ENCODE measurements around the gene TNS3. TPM values are rescaled to one million over a fixed set of nuclear protein-coding genes. Genes with fewer than 3 reads are reported as not detected.

The TNS3 gene
- total and polyA plus RNA-seq, 3 experiments from 2014 or later = 1.4 to 1.5 TPM; not detected in 1

- no peaks in the 10 kb centered on the region for H3K9me3 Mint-ChIP-seq
- no peak overlapping the region for H3K27ac ChIP-seq (ENCODE audit: low read depth, low read length)
- no peak overlapping the region for H3K4me3 Mint-ChIP-seq
- ChIA-PET POLR2A (no interaction called here), CTCF (no interaction called here)
- no peak for DNase-seq
- no peaks in the 10 kb centered on the region for H3K4me1 Mint-ChIP-seq
- H3K36me3 ChIP-seq (ENCODE audit: insufficient read depth, low read length) = no peaks in the 10 kb centered on the region
- H3K27me3 ChIP-seq (ENCODE audit: insufficient read depth, low read length, poor library complexity, severe bottlenecking) = no peaks in the 10 kb centered on the region
- no peaks in the 10 kb centered on the region for H3K36me3 Mint-ChIP-seq
- no peaks in the 10 kb centered on the region for H3K27me3 Mint-ChIP-seq
- no peaks in the 10 kb centered on the region for H3K4me1 ChIP-seq (ENCODE audit: insufficient read depth, low read length)
- no peak overlapping the region for H3K27ac Mint-ChIP-seq
- no peaks in the 10 kb centered on the region for H3K9me3 ChIP-seq (ENCODE audit: low read length)
- H3K4me3 ChIP-seq (ENCODE audit: low read length) = no peak overlapping the region
Measured at GRCh38 chr7:47461161-47461560, 120.8 kb downstream of the TNS3 start.

- ChIA-PET POLR2A (no interaction called here), CTCF (no interaction called here)
- Mint-ChIP-seq H3K9me3 (no peaks in the 10 kb centered on the region), H3K4me1 (no peaks in the 10 kb centered on the region), H3K36me3 (no peaks in the 10 kb centered on the region), H3K4me3 (no peak overlapping the region), H3K27ac (no peak overlapping the region), H3K27me3 (no peaks in the 10 kb centered on the region)
- no peaks in the 10 kb centered on the region for H3K36me3 ChIP-seq (ENCODE audit: insufficient read depth, low read length)
- DNase-seq = no peak
- H3K9me3 ChIP-seq (ENCODE audit: low read length) = no peaks in the 10 kb centered on the region
- no peak overlapping the region for H3K4me3 ChIP-seq (ENCODE audit: low read length)
- H3K27me3 ChIP-seq (ENCODE audit: insufficient read depth, low read length, poor library complexity, severe bottlenecking) = no peaks in the 10 kb centered on the region
- H3K4me1 ChIP-seq (ENCODE audit: insufficient read depth, low read length) = no peaks in the 10 kb centered on the region
- no peak overlapping the region for H3K27ac ChIP-seq (ENCODE audit: low read depth, low read length)
Measured at GRCh38 chr7:47460251-47460989, 121.5 kb downstream of the TNS3 start.

- Mint-ChIP-seq H3K4me3 (no peak overlapping the region), H3K27ac (no peak overlapping the region), H3K36me3 (no peaks in the 10 kb centered on the region), H3K4me1 (no peaks in the 10 kb centered on the region), H3K9me3 (no peaks in the 10 kb centered on the region), H3K27me3 (no peaks in the 10 kb centered on the region)
- DNase-seq = no peak
- Histone ChIP-seq H3K27me3 (ENCODE audit: insufficient read depth, low read length, poor library complexity, severe bottlenecking) (no peaks in the 10 kb centered on the region), H3K9me3 (ENCODE audit: low read length) (no peaks in the 10 kb centered on the region), H3K4me3 (ENCODE audit: low read length) (no peak overlapping the region), H3K36me3 (ENCODE audit: insufficient read depth, low read length) (no peaks in the 10 kb centered on the region), H3K27ac (ENCODE audit: low read depth, low read length) (no peak overlapping the region), H3K4me1 (ENCODE audit: insufficient read depth, low read length) (no peaks in the 10 kb centered on the region)
- POLR2A ChIA-PET = no interaction called here
- CTCF ChIA-PET = no interaction called here
Measured at GRCh38 chr7:47458486-47458885, 123.4 kb downstream of the TNS3 start.

- Histone ChIP-seq H3K9me3 (ENCODE audit: low read length) (no peaks in the 10 kb centered on the region), H3K27me3 (ENCODE audit: insufficient read depth, low read length, poor library complexity, severe bottlenecking) (no peaks in the 10 kb centered on the region), H3K36me3 (ENCODE audit: insufficient read depth, low read length) (no peaks in the 10 kb centered on the region), H3K27ac (ENCODE audit: low read depth, low read length) (no peak overlapping the region), H3K4me1 (ENCODE audit: insufficient read depth, low read length) (no peaks in the 10 kb centered on the region), H3K4me3 (ENCODE audit: low read length) (no peak overlapping the region)
- H3K9me3 Mint-ChIP-seq = no peaks in the 10 kb centered on the region
- H3K27me3 Mint-ChIP-seq = no peaks in the 10 kb centered on the region
- POLR2A ChIA-PET = no interaction called here
- DNase-seq = no peak
- H3K27ac Mint-ChIP-seq = no peak overlapping the region
- H3K4me3 Mint-ChIP-seq = no peak overlapping the region
- H3K36me3 Mint-ChIP-seq = no peaks in the 10 kb centered on the region
- CTCF ChIA-PET = no interaction called here
- H3K4me1 Mint-ChIP-seq = no peaks in the 10 kb centered on the region
Measured at GRCh38 chr7:47458057-47458456, 123.9 kb downstream of the TNS3 start.

DNA sequence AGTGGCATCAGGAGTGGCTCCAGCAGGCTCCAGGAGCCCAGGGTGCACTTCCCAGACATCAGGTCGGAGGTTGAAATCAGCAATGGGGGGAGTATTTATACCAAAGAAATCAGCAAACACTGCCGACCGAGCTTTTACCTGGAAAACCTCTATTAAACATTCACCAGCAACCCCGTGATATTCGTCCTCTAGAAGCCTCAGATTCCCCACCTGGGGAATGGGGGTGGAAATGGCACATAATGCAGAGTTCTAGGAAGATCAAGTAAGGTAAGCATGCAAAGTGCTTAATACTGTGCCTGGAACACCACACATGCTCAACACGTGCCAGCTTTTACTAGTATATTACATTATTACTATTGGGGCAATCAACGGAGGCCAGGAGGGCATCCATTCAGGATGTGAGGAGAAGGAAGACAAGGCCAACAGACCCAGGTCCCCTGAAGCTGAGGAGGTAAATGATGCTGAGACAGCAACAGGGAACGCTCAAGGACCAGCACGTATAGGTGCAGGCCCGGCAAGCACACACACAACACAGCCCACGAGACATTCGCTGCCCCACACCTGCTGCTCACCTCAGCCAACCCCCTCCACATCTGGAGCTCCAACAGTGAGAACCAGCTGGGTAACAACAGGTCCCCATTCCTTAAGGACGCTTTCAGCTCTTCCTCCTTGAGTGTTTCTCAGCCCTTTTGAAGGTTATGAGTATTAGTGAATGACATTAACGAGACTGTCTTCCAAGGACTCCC lies 125.5 kb downstream of the TNS3 start:
- no peaks in the 10 kb centered on the region for H3K4me1 Mint-ChIP-seq

DNA sequence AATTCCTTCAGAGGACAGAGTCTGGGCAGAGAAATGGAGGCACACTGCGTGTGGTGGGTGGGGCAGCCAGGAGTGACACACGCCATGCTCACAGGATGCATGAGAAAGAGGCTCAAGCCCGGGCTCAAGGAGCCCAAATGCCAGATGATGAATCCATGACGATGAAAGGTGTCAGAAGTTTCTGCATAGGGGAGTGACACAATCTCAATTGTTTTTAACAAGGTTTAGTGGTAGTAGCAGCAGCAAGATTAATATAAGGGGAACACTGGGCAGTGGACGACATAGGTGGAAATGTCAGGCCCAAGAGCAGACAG lies 126.1 kb downstream of the TNS3 start:
- DNase-seq = no peak
- Mint-ChIP-seq H3K4me1 (no peaks in the 10 kb centered on the region), H3K9me3 (no peaks in the 10 kb centered on the region), H3K36me3 (no peaks in the 10 kb centered on the region), H3K4me3 (no peak overlapping the region), H3K27me3 (peaks cover 0 to 5% of the 10 kb centered on the region in 2 donors), H3K27ac (no peak overlapping the region)
- Histone ChIP-seq H3K36me3 (ENCODE audit: insufficient read depth, low read length) (no peaks in the 10 kb centered on the region), H3K27me3 (ENCODE audit: insufficient read depth, low read length, poor library complexity, severe bottlenecking) (peaks cover 2% of the 10 kb centered on the region), H3K4me1 (ENCODE audit: insufficient read depth, low read length) (no peaks in the 10 kb centered on the region), H3K27ac (ENCODE audit: low read depth, low read length) (no peak overlapping the region), H3K4me3 (ENCODE audit: low read length) (no peak overlapping the region), H3K9me3 (ENCODE audit: low read length) (no peaks in the 10 kb centered on the region)
- ChIA-PET POLR2A (no interaction called here), CTCF (no interaction called here)

More for the DNA sequence above, 125.5 kb downstream of the TNS3 start:
- no peak overlapping the region for H3K27ac Mint-ChIP-seq
- DNase-seq = no peak
- Histone ChIP-seq H3K36me3 (ENCODE audit: insufficient read depth, low read length) (no peaks in the 10 kb centered on the region), H3K4me1 (ENCODE audit: insufficient read depth, low read length) (no peaks in the 10 kb centered on the region), H3K4me3 (ENCODE audit: low read length) (no peak overlapping the region), H3K9me3 (ENCODE audit: low read length) (no peaks in the 10 kb centered on the region), H3K27me3 (ENCODE audit: insufficient read depth, low read length, poor library complexity, severe bottlenecking) (peaks cover 2% of the 10 kb centered on the region), H3K27ac (ENCODE audit: low read depth, low read length) (no peak overlapping the region)
- no peak overlapping the region for H3K4me3 Mint-ChIP-seq
- no peaks in the 10 kb centered on the region for H3K36me3 Mint-ChIP-seq
- peaks cover 0 to 5% of the 10 kb centered on the region in 2 donors for H3K27me3 Mint-ChIP-seq
- CTCF ChIA-PET = no interaction called here
- POLR2A ChIA-PET = no interaction called here
- no peaks in the 10 kb centered on the region for H3K9me3 Mint-ChIP-seq

DNA sequence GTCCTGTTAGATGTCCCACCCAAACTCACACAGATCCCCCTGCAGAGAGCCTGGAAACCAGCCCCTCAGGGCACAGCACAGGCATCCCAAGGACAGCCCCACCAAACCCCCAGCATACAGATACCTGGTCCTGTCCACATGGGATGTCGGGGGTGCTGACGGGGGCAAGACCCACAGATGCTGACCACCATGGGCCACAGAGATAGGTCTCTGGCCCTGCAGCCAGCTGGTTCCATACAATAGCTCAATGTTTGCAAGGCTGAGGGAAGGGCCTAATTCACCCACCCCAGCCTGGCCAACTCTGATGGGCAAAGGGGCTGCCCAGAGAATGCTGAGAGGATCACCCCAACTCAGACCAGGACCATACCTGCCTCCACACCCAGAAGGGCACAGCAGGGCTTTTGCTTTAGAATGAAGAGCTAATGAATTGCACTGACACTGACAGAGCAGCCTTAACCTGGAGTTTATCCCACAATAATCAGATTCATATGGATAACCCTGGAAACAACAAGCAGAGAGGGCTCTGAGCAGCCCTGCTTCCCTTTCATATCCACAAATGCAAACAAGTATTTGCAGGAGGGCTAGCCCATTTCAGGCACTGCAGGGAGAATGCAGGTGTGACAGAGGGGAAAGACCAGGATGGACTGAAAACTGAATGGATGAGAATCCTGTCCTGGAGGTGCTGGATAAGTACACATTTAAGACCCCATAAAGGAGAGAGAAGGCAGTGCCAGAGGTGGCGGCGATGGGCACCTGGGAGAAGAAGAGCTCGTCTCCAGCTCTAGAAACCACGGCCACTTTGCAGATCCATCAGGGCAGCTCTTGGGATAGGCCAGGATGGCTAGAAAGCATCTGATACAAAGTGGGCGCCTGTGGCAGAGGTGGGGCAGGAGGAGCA lies 126.7 kb downstream of the TNS3 start:
- no peaks in the 10 kb centered on the region for H3K4me1 ChIP-seq (ENCODE audit: insufficient read depth, low read length)
- H3K9me3 Mint-ChIP-seq = no peaks in the 10 kb centered on the region
- no peak overlapping the region for H3K4me3 ChIP-seq (ENCODE audit: low read length)
- no peak overlapping the region for H3K27ac Mint-ChIP-seq
- DNase-seq = no peak
- H3K9me3 ChIP-seq (ENCODE audit: low read length) = no peaks in the 10 kb centered on the region
- H3K4me1 Mint-ChIP-seq = no peaks in the 10 kb centered on the region
- H3K27me3 ChIP-seq (ENCODE audit: insufficient read depth, low read length, poor library complexity, severe bottlenecking) = peaks cover 2% of the 10 kb centered on the region
- ChIA-PET CTCF (no interaction called here), POLR2A (no interaction called here)
- H3K36me3 Mint-ChIP-seq = no peaks in the 10 kb centered on the region
- H3K36me3 ChIP-seq (ENCODE audit: insufficient read depth, low read length) = no peaks in the 10 kb centered on the region
- H3K27ac ChIP-seq (ENCODE audit: low read depth, low read length) = no peak overlapping the region
- H3K4me3 Mint-ChIP-seq = no peak overlapping the region
- peaks cover 0 to 5% of the 10 kb centered on the region in 2 donors for H3K27me3 Mint-ChIP-seq

All from CD8-positive, alpha-beta memory T cell (primary cell).